Prostate gland (tissue), 2 donors: ENCODE measurements around the gene HAUS3.

Source experiments
- CTCF ChIP-seq, 4 experiments: fragments of 200-600 bp in 2 of 4; fragments of 450-650 bp in 2 of 4; sonication (generic) in 2 of 4; IDR thresholded peaks; 1 replicate in 3 of 4; 2 replicates in 1 of 4; pipeline ENCODE4 v1.5.1; 2016 to 2019; ENCODE audit warnings: antibody characterized with exemption in 4 of 4, mild to moderate bottlenecking in 2 of 4, moderate library complexity in 2 of 4
- POLR2AphosphoS5 ChIP-seq: sonication (generic); formaldehyde crosslinking; IDR thresholded peaks from one replicate; pipeline ENCODE4 v1.6.1; 2017; ENCODE audit warnings: antibody characterized with exemption

- TF ChIP-seq POLR2AphosphoS5 (no peak), CTCF (IDR thresholded peaks at IDR 0.05) (no peak)
These were observed 46.2 kb upstream of the HAUS3 start for GRCh38 chr4:2288051-2288541.
